MCF 10A (cell line): ENCODE results near the gene MIB1. TPM values are rescaled to one million over a fixed set of nuclear protein-coding genes. Genes with fewer than 3 reads are reported as not detected.

Source experiments
- BruUV-seq: library from RNA; stranded (reverse); fragments of 400-500 nt; replicated peaks from 2 replicates; lab custom pipeline; 2021; lab: Mats Ljungman, UMichigan
- CTCF ChIA-PET: fragments of 300-600 bp; sonication (Branson Sonifier 250); formaldehyde crosslinking; extraction: SDS; loops from one replicate; lab custom pipeline; 2021; ENCODE audit warnings: antibody characterized with exemption, inconsistent platforms; lab: Yijun Ruan, JAX
- POLR2A ChIA-PET: fragments of 300-600, 350-650 bp; sonication (Branson Sonifier 250); formaldehyde crosslinking; extraction: SDS; loops from one replicate; lab custom pipeline; 2020; ENCODE audit warnings: antibody characterized with exemption, inconsistent platforms; lab: Yijun Ruan, JAX
- DNase-seq: peaks from one replicate; pipeline ENCODE4 v3.0.0-alpha.2; 2018; ENCODE audit not compliant: unreplicated experiment
- H3K27ac Mint-ChIP-seq: one replicate; pipeline ENCODE4 v1.8.0; 2022; ENCODE audit warnings: mild to moderate bottlenecking, low read depth, mixed read lengths; ENCODE audit not compliant: unreplicated experiment
- H3K27me3 Mint-ChIP-seq: one replicate; pipeline ENCODE4 v1.8.0; 2022; ENCODE audit warnings: mixed read lengths; ENCODE audit not compliant: insufficient read depth, unreplicated experiment
- H3K36me3 Mint-ChIP-seq: one replicate; pipeline ENCODE4 v1.8.0; 2022; ENCODE audit warnings: mild to moderate bottlenecking, moderate library complexity, mixed read lengths; ENCODE audit not compliant: insufficient read depth, unreplicated experiment
- H3K4me1 Mint-ChIP-seq: one replicate; pipeline ENCODE4 v1.8.0; 2022; ENCODE audit warnings: mixed read lengths; ENCODE audit not compliant: insufficient read depth, unreplicated experiment
- H3K4me3 Mint-ChIP-seq: one replicate; pipeline ENCODE4 v1.8.0; 2022; ENCODE audit warnings: mild to moderate bottlenecking, moderate library complexity, mixed read lengths; ENCODE audit not compliant: unreplicated experiment
- H3K9me3 Mint-ChIP-seq: one replicate; pipeline ENCODE4 v1.8.0; 2022; ENCODE audit warnings: mixed read lengths; ENCODE audit not compliant: unreplicated experiment
- CTCF ChIP-seq: fragments of 200-600 bp; IDR thresholded peaks from one replicate; pipeline ENCODE4 v1.8.0; 2022; ENCODE audit warnings: antibody characterized with exemption, mild to moderate bottlenecking; ENCODE audit not compliant: unreplicated experiment
- intact Hi-C: fragments of 100-400 bp; cut with micrococcal nuclease; formaldehyde crosslinking; loops from 2 replicates; pipeline ENCODE4 v1.14.1; 2022
- total RNA-seq: library from RNA; stranded (reverse); gene quantifications from 2 replicates; pipeline ENCODE4 v1.2.3, GENCODE V29; 2022

MIB1 gene
- total RNA-seq, 1 experiment from 2014 or later: 40.5 TPM

DNA sequence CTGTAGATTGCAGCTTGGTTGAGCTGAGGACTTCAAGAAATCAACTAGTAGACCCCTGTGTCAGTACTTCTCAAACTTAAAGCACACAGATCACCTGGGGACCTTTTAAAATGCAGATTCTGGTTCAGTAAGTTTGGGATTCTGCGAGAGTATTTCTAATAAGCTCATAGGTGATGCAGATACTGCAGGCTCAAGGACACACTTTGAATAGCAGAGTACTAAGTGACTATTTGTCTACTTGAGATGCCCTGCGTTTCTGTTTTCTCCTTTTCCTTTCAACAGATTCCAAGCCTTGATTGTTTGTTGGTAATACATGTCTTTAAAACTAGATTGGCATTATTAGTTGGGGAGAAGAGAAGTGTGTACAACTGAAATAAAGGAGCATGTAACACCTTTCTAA is 6.7 kb downstream of the MIB1 start:
- Mint-ChIP-seq H3K4me3 (no peak overlapping the region), H3K27ac (no peak overlapping the region), H3K4me1 (peaks cover 24% of the 10 kb centered on the region), H3K9me3 (no peaks in the 10 kb centered on the region), H3K36me3 (peaks cover 12% of the 10 kb centered on the region), H3K27me3 (no peaks in the 10 kb centered on the region)
- no peak for TF ChIP-seq CTCF
- ChIA-PET CTCF (interaction anchor here (0.9 kb wide), 1 partner anchor 57 kb away, joined by 4 read pairs; no protein-coding TSS in a partner anchor), POLR2A (interaction anchor here (0.9 to 1.0 kb wide), 2 partner anchors 42 to 135 kb away, joined by 3 to 5 read pairs; partner anchors contain the start of gene ABHD3)
- DNase-seq: no peak
- intact Hi-C loops: no loop called here
- no TSS peak for BruUV-seq

- intact Hi-C loops: no loop called here
- no peak overlapping the region for H3K4me3 Mint-ChIP-seq
- H3K36me3 Mint-ChIP-seq: peaks cover 12% of the 10 kb centered on the region
- H3K27ac Mint-ChIP-seq: no peak overlapping the region
- CTCF ChIA-PET: interaction anchor here (0.6 to 0.9 kb wide), 6 partner anchors 18 to 312 kb away, joined by 3 read pairs; no protein-coding TSS in a partner anchor
- no peak for DNase-seq
- peaks cover 24% of the 10 kb centered on the region for H3K4me1 Mint-ChIP-seq
- POLR2A ChIA-PET: interaction anchor here (0.6 to 1.7 kb wide), 4 partner anchors 22 to 923 kb away, joined by 3 to 5 read pairs (median 4); partner anchors contain the start of gene ABHD3
- no TSS peak for BruUV-seq
- no peaks in the 10 kb centered on the region for H3K9me3 Mint-ChIP-seq
- no peaks in the 10 kb centered on the region for H3K27me3 Mint-ChIP-seq
- no peak for TF ChIP-seq CTCF
These were observed 7.4 kb downstream of the MIB1 start for GRCh38 chr18:21747764-21748693.

GRCh38 chr18:21757833-21758232 is 17.2 kb downstream of the MIB1 start:
- DNase-seq: no peak
- ChIA-PET CTCF (interaction anchor here (0.6 kb wide), 1 partner anchor 160 kb away, joined by 3 read pairs; no protein-coding TSS in a partner anchor), POLR2A (no interaction called here)
- TF ChIP-seq CTCF: no peak
- Mint-ChIP-seq H3K27me3 (no peaks in the 10 kb centered on the region), H3K4me3 (no peak overlapping the region), H3K36me3 (no peaks in the 10 kb centered on the region), H3K9me3 (no peaks in the 10 kb centered on the region), H3K27ac (no peak overlapping the region), H3K4me1 (peaks cover 9% of the 10 kb centered on the region)
- BruUV-seq: no TSS peak
- intact Hi-C loops: no loop called here

- H3K27ac Mint-ChIP-seq: no peak overlapping the region
- H3K4me3 Mint-ChIP-seq: no peak overlapping the region
- H3K4me1 Mint-ChIP-seq: peaks cover under 1% of the 10 kb centered on the region
- H3K9me3 Mint-ChIP-seq: no peaks in the 10 kb centered on the region
- ChIA-PET CTCF (interaction anchor here (0.7 kb wide), 1 partner anchor 261 kb away, joined by 5 read pairs; no protein-coding TSS in a partner anchor), POLR2A (interaction anchor here (1.0 to 1.8 kb wide), 3 partner anchors 10 to 19 kb away, joined by 3 to 6 read pairs (median 4); partner anchors contain the start of gene MIB1)
- no peaks in the 10 kb centered on the region for H3K27me3 Mint-ChIP-seq
- no peaks in the 10 kb centered on the region for H3K36me3 Mint-ChIP-seq
- no TSS peak for BruUV-seq
- TF ChIP-seq CTCF: no peak
- DNase-seq: no peak
- intact Hi-C loops: no loop called here
These were observed 19.2 kb downstream of the MIB1 start for GRCh38 chr18:21759836-21760235.
